GM19351 (cell line): ENCODE results near the gene TMEM82.

Experiments used
- ATAC-seq: cut with Tn5 transposase; IDR thresholded peaks from one replicate; pipeline ENCODE4 v1.9.1; 2021; ENCODE audit warnings: mild to moderate bottlenecking, moderate library complexity; ENCODE audit not compliant: unreplicated experiment

Gene TMEM82

GRCh38 chr1:15777909-15778707, 35.8 kb downstream of the TMEM82 start:
- no peak for ATAC-seq

GRCh38 chr1:15785683-15786082, 43.4 kb downstream of the TMEM82 start:
- no peak for ATAC-seq

GRCh38 chr1:15786581-15786980, 44.3 kb downstream of the TMEM82 start:
- no peak for ATAC-seq

- no peak for ATAC-seq
These were observed 46.5 kb downstream of the TMEM82 start for GRCh38 chr1:15788624-15789301.

- ATAC-seq: no peak
These were observed 53.8 kb downstream of the TMEM82 start for GRCh38 chr1:15796086-15796462.
